Transverse colon (tissue), 3 donors: ENCODE measurements around the gene SELL.

Source experiments
- EP300 ChIP-seq: sonication (generic); formaldehyde crosslinking; IDR thresholded peaks from one replicate; pipeline ENCODE4 v1.6.1; 2017; ENCODE audit warnings: antibody characterized with exemption, low read depth
- TF ChIP-seq, protein P1 (sequence below), 5 experiments: fragments of 200-600 bp in 3 of 5; fragments of 450-650 bp in 2 of 5; sonication (generic) in 3 of 5; IDR thresholded peaks; 1 replicate in 2 of 5; 2 replicates in 3 of 5; pipeline ENCODE4 v1.5.1; 2016 to 2017; ENCODE audit warnings: antibody characterized with exemption in 5 of 5, inconsistent platforms in 3 of 5, mild to moderate bottlenecking in 2 of 5, moderate library complexity in 1 of 5

DNA sequence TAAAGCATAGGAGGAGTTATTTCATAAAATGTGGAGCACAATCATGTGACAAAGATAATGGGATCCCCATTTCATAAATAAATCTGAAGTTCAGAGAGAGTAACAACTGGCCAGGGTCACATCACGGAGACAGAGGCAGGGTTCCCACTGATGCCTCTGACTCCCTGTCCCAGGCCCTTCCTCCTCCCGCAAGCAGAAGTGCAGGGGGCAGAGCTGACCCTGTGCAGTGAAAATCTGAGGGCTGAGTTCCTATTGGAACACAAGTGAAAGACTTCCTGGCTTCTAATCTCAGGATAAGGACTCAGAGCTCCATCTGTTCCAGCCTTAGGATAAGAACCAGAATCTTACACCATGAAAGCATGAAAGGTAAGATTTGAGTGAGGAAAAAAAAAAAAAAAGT is 22.0 kb downstream of the SELL start:
- TF ChIP-seq, protein P1, sequence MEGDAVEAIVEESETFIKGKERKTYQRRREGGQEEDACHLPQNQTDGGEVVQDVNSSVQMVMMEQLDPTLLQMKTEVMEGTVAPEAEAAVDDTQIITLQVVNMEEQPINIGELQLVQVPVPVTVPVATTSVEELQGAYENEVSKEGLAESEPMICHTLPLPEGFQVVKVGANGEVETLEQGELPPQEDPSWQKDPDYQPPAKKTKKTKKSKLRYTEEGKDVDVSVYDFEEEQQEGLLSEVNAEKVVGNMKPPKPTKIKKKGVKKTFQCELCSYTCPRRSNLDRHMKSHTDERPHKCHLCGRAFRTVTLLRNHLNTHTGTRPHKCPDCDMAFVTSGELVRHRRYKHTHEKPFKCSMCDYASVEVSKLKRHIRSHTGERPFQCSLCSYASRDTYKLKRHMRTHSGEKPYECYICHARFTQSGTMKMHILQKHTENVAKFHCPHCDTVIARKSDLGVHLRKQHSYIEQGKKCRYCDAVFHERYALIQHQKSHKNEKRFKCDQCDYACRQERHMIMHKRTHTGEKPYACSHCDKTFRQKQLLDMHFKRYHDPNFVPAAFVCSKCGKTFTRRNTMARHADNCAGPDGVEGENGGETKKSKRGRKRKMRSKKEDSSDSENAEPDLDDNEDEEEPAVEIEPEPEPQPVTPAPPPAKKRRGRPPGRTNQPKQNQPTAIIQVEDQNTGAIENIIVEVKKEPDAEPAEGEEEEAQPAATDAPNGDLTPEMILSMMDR (IDR thresholded peaks at IDR 0.05) = no peak
- no peak for TF ChIP-seq EP300
